HepG2 (cell line): ENCODE data around the gene SEPHS2. TPM values are rescaled to one million over a fixed set of nuclear protein-coding genes. Genes with fewer than 3 reads are reported as not detected.
A peak's percentile ranks its signal among the peaks of the same experiment; 100 is the strongest.

Source experiments
- BHLHE40 ChIP-seq: IDR thresholded peaks from 2 replicates; pipeline ENCODE4 v1.6.1; 2011; ENCODE audit warnings: low read length, improper control_type of control experiment
- HNF4A ChIP-seq: sonication (generic); formaldehyde crosslinking; IDR thresholded peaks from 2 replicates; pipeline ENCODE4 v1.4.0; 2020; ENCODE audit warnings: missing genetic modification reagents
- PCBP1 ChIP-seq: fragments of 200-400 bp; formaldehyde crosslinking; IDR thresholded peaks from 2 replicates; pipeline ENCODE4 v1.6.1; 2017; ENCODE audit warnings: mild to moderate bottlenecking, low read depth, low read length, borderline replicate concordance
- SNAI1 ChIP-seq: sonication (generic); formaldehyde crosslinking; IDR thresholded peaks from 2 replicates; pipeline ENCODE4 v1.5.0; 2020; ENCODE audit warnings: mild to moderate bottlenecking, missing genetic modification reagents, borderline replicate concordance
- ZNF292 ChIP-seq: sonication (generic); formaldehyde crosslinking; IDR thresholded peaks from 2 replicates; pipeline ENCODE4 v1.8.1; 2022; ENCODE audit warnings: mild to moderate bottlenecking, low read depth, missing genetic modification reagents, borderline replicate concordance
- polyA plus RNA-seq, 8 experiments: library from polyadenylated mRNA; depleted of rRNA in 3 of 8; stranded (reverse) in 7 of 8; unstranded in 1 of 8; fragments of >200 nt; fragmentation: Illumina TruSeq in 4 of 8; extraction: Trizol in 4 of 8; gene quantifications; 2 replicates each; pipeline versions ENCODE4 v1.2.1 to v1.2.3, GENCODE V29; 2011 to 2016; ENCODE audit warnings: low read depth in 4 of 8, missing spikeins in 1 of 8, mixed read lengths in 1 of 8; ENCODE audit not compliant: insufficient read depth in 1 of 8
- total RNA-seq, 5 experiments: library from RNA; depleted of rRNA; stranded (reverse); fragments of >200 nt; fragmentation: Illumina TruSeq; extraction: Trizol; gene quantifications; 2 replicates each; pipeline ENCODE4 v1.2.3, GENCODE V29; 2016; ENCODE audit warnings: low read depth in 1 of 5
- TF ChIP-seq, protein P1 (sequence below): sonication (generic); formaldehyde crosslinking; IDR thresholded peaks from 2 replicates; pipeline ENCODE4 v1.4.0; 2020; ENCODE audit warnings: mild to moderate bottlenecking, missing genetic modification reagents
- TF ChIP-seq, protein P2 (sequence below): fragments of 450-650 bp; IDR thresholded peaks from 2 replicates; pipeline ENCODE4 v1.6.1; 2017; ENCODE audit warnings: mild to moderate bottlenecking
- TF ChIP-seq, protein P3 (sequence below): sonication (generic); formaldehyde crosslinking; IDR thresholded peaks from 2 replicates; pipeline ENCODE4 v1.5.0; 2020; ENCODE audit warnings: mild to moderate bottlenecking, missing genetic modification reagents, borderline replicate concordance
- TF ChIP-seq, protein P4 (sequence below): fragments of 450-650 bp; IDR thresholded peaks from 2 replicates; pipeline ENCODE4 v1.6.1; 2016
- TF ChIP-seq, protein P5 (sequence below): sonication (generic); formaldehyde crosslinking; conservative IDR thresholded peaks from 2 replicates; pipeline ENCODE4 v1.8.0; 2022; ENCODE audit warnings: mild to moderate bottlenecking, moderate library complexity, missing genetic modification reagents

SEPHS2 gene
- total and polyA plus RNA-seq, 2 of the 13 experiments (the other 11 are each of a cell fraction or from before 2014, with no cell fraction given) = 20.7 to 127 TPM

DNA sequence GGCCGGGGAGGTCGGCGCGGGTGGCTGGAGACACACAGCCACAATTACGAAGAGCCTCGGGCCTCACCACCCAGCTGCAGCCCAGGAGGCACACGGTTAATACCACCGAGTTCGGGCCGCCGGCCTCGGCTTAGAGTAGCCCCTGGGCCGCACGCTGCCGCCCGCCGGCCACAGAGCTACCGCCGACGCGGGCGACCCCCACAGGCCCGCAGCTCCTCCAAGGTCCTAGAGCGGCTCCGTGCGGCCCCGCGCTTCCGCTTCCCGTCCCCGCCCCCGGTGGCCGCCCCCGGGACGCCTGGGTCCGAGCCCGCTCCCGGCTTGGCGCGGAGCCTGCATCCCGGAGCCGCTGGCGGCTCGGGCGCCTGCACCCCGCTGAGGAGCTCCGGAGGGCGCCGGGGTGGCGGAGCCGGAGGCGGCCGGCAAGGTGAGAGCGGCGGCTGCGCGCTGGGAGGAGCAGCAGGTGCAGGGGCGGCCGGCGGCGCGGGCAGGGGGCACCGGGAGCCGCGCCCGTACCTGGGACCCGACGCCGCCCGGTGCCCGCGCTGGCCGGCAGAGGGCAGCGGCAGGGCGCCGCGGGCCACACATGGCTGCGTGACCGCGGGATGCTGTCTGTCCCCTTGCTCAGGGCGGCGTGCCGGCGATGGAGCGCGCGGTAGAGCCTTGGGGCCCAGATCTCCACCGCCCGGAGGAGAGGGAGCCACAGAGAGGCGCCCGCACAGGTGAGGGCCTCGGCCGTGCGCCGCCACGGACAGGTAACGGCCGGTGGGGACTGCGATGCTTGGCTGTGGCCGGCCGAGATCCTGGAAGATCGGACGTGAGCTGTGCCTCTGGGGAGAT, 50.3 kb downstream of the SEPHS2 start, which contains the start of gene ZNF48 (continued):
- TF ChIP-seq, protein P1, sequence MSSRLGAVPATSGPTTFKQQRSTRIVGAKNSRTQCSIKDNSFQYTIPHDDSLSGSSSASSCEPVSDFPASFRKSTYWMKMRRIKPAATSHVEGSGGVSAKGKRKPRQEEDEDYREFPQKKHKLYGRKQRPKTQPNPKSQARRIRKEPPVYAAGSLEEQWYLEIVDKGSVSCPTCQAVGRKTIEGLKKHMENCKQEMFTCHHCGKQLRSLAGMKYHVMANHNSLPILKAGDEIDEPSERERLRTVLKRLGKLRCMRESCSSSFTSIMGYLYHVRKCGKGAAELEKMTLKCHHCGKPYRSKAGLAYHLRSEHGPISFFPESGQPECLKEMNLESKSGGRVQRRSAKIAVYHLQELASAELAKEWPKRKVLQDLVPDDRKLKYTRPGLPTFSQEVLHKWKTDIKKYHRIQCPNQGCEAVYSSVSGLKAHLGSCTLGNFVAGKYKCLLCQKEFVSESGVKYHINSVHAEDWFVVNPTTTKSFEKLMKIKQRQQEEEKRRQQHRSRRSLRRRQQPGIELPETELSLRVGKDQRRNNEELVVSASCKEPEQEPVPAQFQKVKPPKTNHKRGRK (CRISPR knock-in tag) = peak; percentile 30; the same call in 1 of the 2 replicates
- TF ChIP-seq SNAI1 (CRISPR knock-in tag) = no peak
- TF ChIP-seq, protein P2, sequence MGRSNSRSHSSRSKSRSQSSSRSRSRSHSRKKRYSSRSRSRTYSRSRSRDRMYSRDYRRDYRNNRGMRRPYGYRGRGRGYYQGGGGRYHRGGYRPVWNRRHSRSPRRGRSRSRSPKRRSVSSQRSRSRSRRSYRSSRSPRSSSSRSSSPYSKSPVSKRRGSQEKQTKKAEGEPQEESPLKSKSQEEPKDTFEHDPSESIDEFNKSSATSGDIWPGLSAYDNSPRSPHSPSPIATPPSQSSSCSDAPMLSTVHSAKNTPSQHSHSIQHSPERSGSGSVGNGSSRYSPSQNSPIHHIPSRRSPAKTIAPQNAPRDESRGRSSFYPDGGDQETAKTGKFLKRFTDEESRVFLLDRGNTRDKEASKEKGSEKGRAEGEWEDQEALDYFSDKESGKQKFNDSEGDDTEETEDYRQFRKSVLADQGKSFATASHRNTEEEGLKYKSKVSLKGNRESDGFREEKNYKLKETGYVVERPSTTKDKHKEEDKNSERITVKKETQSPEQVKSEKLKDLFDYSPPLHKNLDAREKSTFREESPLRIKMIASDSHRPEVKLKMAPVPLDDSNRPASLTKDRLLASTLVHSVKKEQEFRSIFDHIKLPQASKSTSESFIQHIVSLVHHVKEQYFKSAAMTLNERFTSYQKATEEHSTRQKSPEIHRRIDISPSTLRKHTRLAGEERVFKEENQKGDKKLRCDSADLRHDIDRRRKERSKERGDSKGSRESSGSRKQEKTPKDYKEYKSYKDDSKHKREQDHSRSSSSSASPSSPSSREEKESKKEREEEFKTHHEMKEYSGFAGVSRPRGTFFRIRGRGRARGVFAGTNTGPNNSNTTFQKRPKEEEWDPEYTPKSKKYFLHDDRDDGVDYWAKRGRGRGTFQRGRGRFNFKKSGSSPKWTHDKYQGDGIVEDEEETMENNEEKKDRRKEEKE = no peak
- TF ChIP-seq ZNF292 = peak; percentile 30; the same call in 1 of the 2 replicates
- peak; percentile 66 for TF ChIP-seq BHLHE40
- TF ChIP-seq, protein P3, sequence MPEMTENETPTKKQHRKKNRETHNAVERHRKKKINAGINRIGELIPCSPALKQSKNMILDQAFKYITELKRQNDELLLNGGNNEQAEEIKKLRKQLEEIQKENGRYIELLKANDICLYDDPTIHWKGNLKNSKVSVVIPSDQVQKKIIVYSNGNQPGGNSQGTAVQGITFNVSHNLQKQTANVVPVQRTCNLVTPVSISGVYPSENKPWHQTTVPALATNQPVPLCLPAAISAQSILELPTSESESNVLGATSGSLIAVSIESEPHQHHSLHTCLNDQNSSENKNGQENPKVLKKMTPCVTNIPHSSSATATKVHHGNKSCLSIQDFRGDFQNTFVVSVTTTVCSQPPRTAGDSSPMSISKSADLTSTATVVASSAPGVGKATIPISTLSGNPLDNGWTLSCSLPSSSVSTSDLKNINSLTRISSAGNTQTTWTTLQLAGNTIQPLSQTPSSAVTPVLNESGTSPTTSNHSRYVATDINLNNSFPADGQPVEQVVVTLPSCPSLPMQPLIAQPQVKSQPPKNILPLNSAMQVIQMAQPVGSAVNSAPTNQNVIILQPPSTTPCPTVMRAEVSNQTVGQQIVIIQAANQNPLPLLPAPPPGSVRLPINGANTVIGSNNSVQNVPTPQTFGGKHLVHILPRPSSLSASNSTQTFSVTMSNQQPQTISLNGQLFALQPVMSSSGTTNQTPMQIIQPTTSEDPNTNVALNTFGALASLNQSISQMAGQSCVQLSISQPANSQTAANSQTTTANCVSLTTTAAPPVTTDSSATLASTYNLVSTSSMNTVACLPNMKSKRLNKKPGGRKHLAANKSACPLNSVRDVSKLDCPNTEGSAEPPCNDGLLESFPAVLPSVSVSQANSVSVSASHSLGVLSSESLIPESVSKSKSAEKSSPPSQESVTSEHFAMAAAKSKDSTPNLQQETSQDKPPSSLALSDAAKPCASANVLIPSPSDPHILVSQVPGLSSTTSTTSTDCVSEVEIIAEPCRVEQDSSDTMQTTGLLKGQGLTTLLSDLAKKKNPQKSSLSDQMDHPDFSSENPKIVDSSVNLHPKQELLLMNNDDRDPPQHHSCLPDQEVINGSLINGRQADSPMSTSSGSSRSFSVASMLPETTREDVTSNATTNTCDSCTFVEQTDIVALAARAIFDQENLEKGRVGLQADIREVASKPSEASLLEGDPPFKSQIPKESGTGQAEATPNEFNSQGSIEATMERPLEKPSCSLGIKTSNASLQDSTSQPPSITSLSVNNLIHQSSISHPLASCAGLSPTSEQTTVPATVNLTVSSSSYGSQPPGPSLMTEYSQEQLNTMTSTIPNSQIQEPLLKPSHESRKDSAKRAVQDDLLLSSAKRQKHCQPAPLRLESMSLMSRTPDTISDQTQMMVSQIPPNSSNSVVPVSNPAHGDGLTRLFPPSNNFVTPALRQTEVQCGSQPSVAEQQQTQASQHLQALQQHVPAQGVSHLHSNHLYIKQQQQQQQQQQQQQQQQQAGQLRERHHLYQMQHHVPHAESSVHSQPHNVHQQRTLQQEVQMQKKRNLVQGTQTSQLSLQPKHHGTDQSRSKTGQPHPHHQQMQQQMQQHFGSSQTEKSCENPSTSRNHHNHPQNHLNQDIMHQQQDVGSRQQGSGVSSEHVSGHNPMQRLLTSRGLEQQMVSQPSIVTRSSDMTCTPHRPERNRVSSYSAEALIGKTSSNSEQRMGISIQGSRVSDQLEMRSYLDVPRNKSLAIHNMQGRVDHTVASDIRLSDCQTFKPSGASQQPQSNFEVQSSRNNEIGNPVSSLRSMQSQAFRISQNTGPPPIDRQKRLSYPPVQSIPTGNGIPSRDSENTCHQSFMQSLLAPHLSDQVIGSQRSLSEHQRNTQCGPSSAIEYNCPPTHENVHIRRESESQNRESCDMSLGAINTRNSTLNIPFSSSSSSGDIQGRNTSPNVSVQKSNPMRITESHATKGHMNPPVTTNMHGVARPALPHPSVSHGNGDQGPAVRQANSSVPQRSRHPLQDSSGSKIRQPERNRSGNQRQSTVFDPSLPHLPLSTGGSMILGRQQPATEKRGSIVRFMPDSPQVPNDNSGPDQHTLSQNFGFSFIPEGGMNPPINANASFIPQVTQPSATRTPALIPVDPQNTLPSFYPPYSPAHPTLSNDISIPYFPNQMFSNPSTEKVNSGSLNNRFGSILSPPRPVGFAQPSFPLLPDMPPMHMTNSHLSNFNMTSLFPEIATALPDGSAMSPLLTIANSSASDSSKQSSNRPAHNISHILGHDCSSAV (CRISPR knock-in tag) = no peak
- TF ChIP-seq, protein P4, sequence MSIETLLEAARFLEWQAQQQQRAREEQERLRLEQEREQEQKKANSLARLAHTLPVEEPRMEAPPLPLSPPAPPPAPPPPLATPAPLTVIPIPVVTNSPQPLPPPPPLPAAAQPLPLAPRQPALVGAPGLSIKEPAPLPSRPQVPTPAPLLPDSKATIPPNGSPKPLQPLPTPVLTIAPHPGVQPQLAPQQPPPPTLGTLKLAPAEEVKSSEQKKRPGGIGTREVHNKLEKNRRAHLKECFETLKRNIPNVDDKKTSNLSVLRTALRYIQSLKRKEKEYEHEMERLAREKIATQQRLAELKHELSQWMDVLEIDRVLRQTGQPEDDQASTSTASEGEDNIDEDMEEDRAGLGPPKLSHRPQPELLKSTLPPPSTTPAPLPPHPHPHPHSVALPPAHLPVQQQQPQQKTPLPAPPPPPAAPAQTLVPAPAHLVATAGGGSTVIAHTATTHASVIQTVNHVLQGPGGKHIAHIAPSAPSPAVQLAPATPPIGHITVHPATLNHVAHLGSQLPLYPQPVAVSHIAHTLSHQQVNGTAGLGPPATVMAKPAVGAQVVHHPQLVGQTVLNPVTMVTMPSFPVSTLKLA = peak; percentile 59
- peak; percentile 34; the same call in 1 of the 2 replicates for TF ChIP-seq PCBP1
- 0 out of 2 replicates have a peak, but pooled peaks have one; percentile 24 for TF ChIP-seq HNF4A (CRISPR knock-in tag)
- TF ChIP-seq, protein P5, sequence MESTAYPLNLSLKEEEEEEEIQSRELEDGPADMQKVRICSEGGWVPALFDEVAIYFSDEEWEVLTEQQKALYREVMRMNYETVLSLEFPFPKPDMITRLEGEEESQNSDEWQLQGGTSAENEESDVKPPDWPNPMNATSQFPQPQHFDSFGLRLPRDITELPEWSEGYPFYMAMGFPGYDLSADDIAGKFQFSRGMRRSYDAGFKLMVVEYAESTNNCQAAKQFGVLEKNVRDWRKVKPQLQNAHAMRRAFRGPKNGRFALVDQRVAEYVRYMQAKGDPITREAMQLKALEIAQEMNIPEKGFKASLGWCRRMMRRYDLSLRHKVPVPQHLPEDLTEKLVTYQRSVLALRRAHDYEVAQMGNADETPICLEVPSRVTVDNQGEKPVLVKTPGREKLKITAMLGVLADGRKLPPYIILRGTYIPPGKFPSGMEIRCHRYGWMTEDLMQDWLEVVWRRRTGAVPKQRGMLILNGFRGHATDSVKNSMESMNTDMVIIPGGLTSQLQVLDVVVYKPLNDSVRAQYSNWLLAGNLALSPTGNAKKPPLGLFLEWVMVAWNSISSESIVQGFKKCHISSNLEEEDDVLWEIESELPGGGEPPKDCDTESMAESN (CRISPR knock-in tag) = peak; percentile 41
